ENCODE results near the gene PTPN7. TPM values are rescaled to one million over a fixed set of nuclear protein-coding genes. Genes with fewer than 3 reads are reported as not detected.
A peak's percentile ranks its signal among the peaks of the same experiment; 100 is the strongest.
"Not testable (repeated sequence)": the region's sequence is repeated elsewhere in the genome, so short reads cannot be mapped to it uniquely, and the experiment has no call there.

PTPN7 gene
- total and polyA plus RNA-seq, 8 donors, result 0.23 to 2.9 (median 1.0) TPM

GRCh38 chr1:202171292-202172014 is 11.1 kb upstream of the PTPN7 start:
- WGBS, 2 donors, result 88 to 96% methylated on average over 11 of the region's 11 CpGs
- Histone ChIP-seq H3K36me3 (no peaks in the 10 kb centered on the region), H3K27me3 (no peaks in the 10 kb centered on the region), H3K4me3 (no peak overlapping the region), H3K27ac (no peak overlapping the region), H3K4me1 (no peaks in the 10 kb centered on the region), H3K9me3 (no peaks in the 10 kb centered on the region)
- ATAC-seq (peak in 1 of 4 donors; percentile 19), FAIRE-seq (no peak), DNase-seq (peak in 2 of 6 donors; percentile 50 to 59)
- TF ChIP-seq CTCF (IDR thresholded peaks at IDR 0.05), result no peak
- intact Hi-C loops (cut with DNase I), result no loop called here

- WGBS, 2 donors, result 81 to 88% methylated on average over 6 of the region's 6 CpGs
- Histone ChIP-seq H3K36me3 (no peaks in the 10 kb centered on the region), H3K27me3 (no peaks in the 10 kb centered on the region), H3K9me3 (no peaks in the 10 kb centered on the region), H3K27ac (no peak overlapping the region), H3K4me1 (no peaks in the 10 kb centered on the region), H3K4me3 (no peak overlapping the region)
- intact Hi-C loops (cut with DNase I), result no loop called here
- no peak for ATAC-seq
- DNase-seq, result no peak
- no peak for FAIRE-seq
- TF ChIP-seq CTCF (IDR thresholded peaks at IDR 0.05), result no peak
These were observed 10.3 kb upstream of the PTPN7 start for GRCh38 chr1:202170726-202171125.

GRCh38 chr1:202168861-202169260 is 8.5 kb upstream of the PTPN7 start:
- Histone ChIP-seq H3K36me3 (no peaks in the 10 kb centered on the region), H3K9me3 (no peaks in the 10 kb centered on the region), H3K4me3 (no peak overlapping the region), H3K4me1 (no peaks in the 10 kb centered on the region), H3K27me3 (no peaks in the 10 kb centered on the region), H3K27ac (no peak overlapping the region)
- TF ChIP-seq CTCF (IDR thresholded peaks at IDR 0.05), result no peak
- no peak for FAIRE-seq
- peak in 1 of 6 donors; percentile 31 for DNase-seq
- intact Hi-C loops (cut with DNase I), result no loop called here
- no peak for ATAC-seq
- 85 to 90% methylated on average over 7 of the region's 7 CpGs for WGBS, 2 donors

GRCh38 chr1:202167708-202168415 is 7.5 kb upstream of the PTPN7 start:
- TF ChIP-seq CTCF (IDR thresholded peaks at IDR 0.05), result no peak
- DNase-seq (peak in 1 of 6 donors; percentile 52), FAIRE-seq (no peak), ATAC-seq (no peak)
- 65 to 66% methylated on average over 18 of the region's 18 CpGs for WGBS, 2 donors
- Histone ChIP-seq H3K36me3 (no peaks in the 10 kb centered on the region), H3K4me1 (no peaks in the 10 kb centered on the region), H3K4me3 (no peak overlapping the region), H3K27me3 (no peaks in the 10 kb centered on the region), H3K27ac (no peak overlapping the region), H3K9me3 (no peaks in the 10 kb centered on the region)
- intact Hi-C loops (cut with DNase I), result no loop called here

DNA sequence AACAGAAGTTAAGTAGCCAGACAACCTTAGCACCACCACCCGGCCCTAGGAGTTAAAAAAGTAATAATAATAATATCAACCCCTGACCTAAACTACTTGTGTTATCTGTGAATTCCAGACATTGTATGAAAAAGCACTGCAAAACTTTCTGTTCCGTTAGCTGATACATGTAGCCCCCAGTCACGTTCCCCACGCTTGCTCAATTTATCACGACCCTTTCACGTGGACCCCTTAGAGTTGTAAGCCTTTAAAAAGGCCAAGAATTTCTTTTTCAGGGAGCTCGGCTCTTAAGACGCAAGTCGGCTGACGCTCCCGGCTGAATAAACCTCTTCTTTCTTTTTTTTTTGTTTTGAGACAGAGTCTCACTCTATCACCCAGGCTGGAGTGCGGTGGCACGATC is 6.7 kb upstream of the PTPN7 start:
- H3K27ac ChIP-seq; DNase-seq; FAIRE-seq; ATAC-seq; H3K9me3 ChIP-seq; H3K36me3 ChIP-seq; H3K4me3 ChIP-seq; intact Hi-C loops (cut with DNase I); H3K4me1 ChIP-seq; H3K27me3 ChIP-seq: not testable (repeated sequence)
- 74 to 83% methylated on average over 12 to 13 of the region's 13 CpGs for WGBS, 2 donors

Measured in pancreas (tissue), 10 donors.